ENCODE results near the gene KCNA10. TPM values are rescaled to one million over a fixed set of nuclear protein-coding genes. Genes with fewer than 3 reads are reported as not detected.

Gene KCNA10
- total RNA-seq, 1 donor from 2014 or later, result not detected

- Mint-ChIP-seq H3K4me3 (ENCODE audit: unreplicated experiment) (no peak overlapping the region), H3K27me3 (ENCODE audit: unreplicated experiment) (peaks cover 2% of the 10 kb centered on the region), H3K9me3 (ENCODE audit: unreplicated experiment) (peaks cover 2% of the 10 kb centered on the region), H3K36me3 (ENCODE audit: unreplicated experiment) (no peaks in the 10 kb centered on the region), H3K27ac (ENCODE audit: unreplicated experiment) (no peak overlapping the region), H3K4me1 (ENCODE audit: low read depth, unreplicated experiment) (no peaks in the 10 kb centered on the region)
- DNase-seq, result no peak
- no peak for TF ChIP-seq CTCF (IDR thresholded peaks at IDR 0.05; ENCODE audit: partially characterized antibody, unreplicated experiment)
These were observed 31.2 kb downstream of the KCNA10 start for GRCh38 chr1:110487726-110488125.

- Mint-ChIP-seq H3K36me3 (ENCODE audit: unreplicated experiment) (no peaks in the 10 kb centered on the region), H3K9me3 (ENCODE audit: unreplicated experiment) (peaks cover 2% of the 10 kb centered on the region), H3K4me1 (ENCODE audit: low read depth, unreplicated experiment) (no peaks in the 10 kb centered on the region), H3K4me3 (ENCODE audit: unreplicated experiment) (no peak overlapping the region), H3K27me3 (ENCODE audit: unreplicated experiment) (no peaks in the 10 kb centered on the region), H3K27ac (ENCODE audit: unreplicated experiment) (no peak overlapping the region)
- DNase-seq, result no peak
- no peak for TF ChIP-seq CTCF (IDR thresholded peaks at IDR 0.05; ENCODE audit: partially characterized antibody, unreplicated experiment)
These were observed 33.2 kb downstream of the KCNA10 start for GRCh38 chr1:110485725-110486124.

- H3K27me3 Mint-ChIP-seq (ENCODE audit: unreplicated experiment), result no peaks in the 10 kb centered on the region
- H3K4me3 Mint-ChIP-seq (ENCODE audit: unreplicated experiment), result no peak overlapping the region
- H3K4me1 Mint-ChIP-seq (ENCODE audit: low read depth, unreplicated experiment), result no peaks in the 10 kb centered on the region
- no peak overlapping the region for H3K27ac Mint-ChIP-seq (ENCODE audit: unreplicated experiment)
- no peak for DNase-seq
- no peaks in the 10 kb centered on the region for H3K36me3 Mint-ChIP-seq (ENCODE audit: unreplicated experiment)
- TF ChIP-seq CTCF (IDR thresholded peaks at IDR 0.05; ENCODE audit: partially characterized antibody, unreplicated experiment), result no peak
- H3K9me3 Mint-ChIP-seq (ENCODE audit: unreplicated experiment), result peaks cover 4% of the 10 kb centered on the region
These were observed 34.2 kb downstream of the KCNA10 start for GRCh38 chr1:110484801-110485200.

GRCh38 chr1:110483308-110483685 lies 35.7 kb downstream of the KCNA10 start:
- Mint-ChIP-seq H3K9me3 (ENCODE audit: unreplicated experiment) (peaks cover 5% of the 10 kb centered on the region), H3K27ac (ENCODE audit: unreplicated experiment) (no peak overlapping the region), H3K4me1 (ENCODE audit: low read depth, unreplicated experiment) (no peaks in the 10 kb centered on the region), H3K36me3 (ENCODE audit: unreplicated experiment) (no peaks in the 10 kb centered on the region), H3K4me3 (ENCODE audit: unreplicated experiment) (no peak overlapping the region), H3K27me3 (ENCODE audit: unreplicated experiment) (no peaks in the 10 kb centered on the region)
- TF ChIP-seq CTCF (IDR thresholded peaks at IDR 0.05; ENCODE audit: partially characterized antibody, unreplicated experiment), result no peak
- no peak for DNase-seq

GRCh38 chr1:110482662-110483307 lies 36.2 kb downstream of the KCNA10 start:
- Mint-ChIP-seq H3K27ac (ENCODE audit: unreplicated experiment) (no peak overlapping the region), H3K4me1 (ENCODE audit: low read depth, unreplicated experiment) (no peaks in the 10 kb centered on the region), H3K4me3 (ENCODE audit: unreplicated experiment) (no peak overlapping the region), H3K36me3 (ENCODE audit: unreplicated experiment) (no peaks in the 10 kb centered on the region), H3K9me3 (ENCODE audit: unreplicated experiment) (peaks cover 5% of the 10 kb centered on the region), H3K27me3 (ENCODE audit: unreplicated experiment) (peaks cover under 1% of the 10 kb centered on the region)
- no peak for TF ChIP-seq CTCF (IDR thresholded peaks at IDR 0.05; ENCODE audit: partially characterized antibody, unreplicated experiment)
- no peak for DNase-seq
